Daoy (cell line): ENCODE results near the gene GARNL3. TPM values are rescaled to one million over a fixed set of nuclear protein-coding genes. Genes with fewer than 3 reads are reported as not detected.
A peak's percentile ranks its signal among the peaks of the same experiment; 100 is the strongest.

Experiments
- DNase-seq: peaks from one replicate; pipeline ENCODE4 v3.0.0-alpha.2; 2015; ENCODE audit warnings: low read depth
- total RNA-seq: library from RNA; depleted of rRNA; stranded (reverse); fragments of >200 nt; shearing (Covaris generic); gene quantifications from 2 replicates; pipeline ENCODE4 v1.2.3, GENCODE V29; 2014

Gene GARNL3
- total RNA-seq, 1 experiment from 2014 or later, result 3.5 TPM

DNA sequence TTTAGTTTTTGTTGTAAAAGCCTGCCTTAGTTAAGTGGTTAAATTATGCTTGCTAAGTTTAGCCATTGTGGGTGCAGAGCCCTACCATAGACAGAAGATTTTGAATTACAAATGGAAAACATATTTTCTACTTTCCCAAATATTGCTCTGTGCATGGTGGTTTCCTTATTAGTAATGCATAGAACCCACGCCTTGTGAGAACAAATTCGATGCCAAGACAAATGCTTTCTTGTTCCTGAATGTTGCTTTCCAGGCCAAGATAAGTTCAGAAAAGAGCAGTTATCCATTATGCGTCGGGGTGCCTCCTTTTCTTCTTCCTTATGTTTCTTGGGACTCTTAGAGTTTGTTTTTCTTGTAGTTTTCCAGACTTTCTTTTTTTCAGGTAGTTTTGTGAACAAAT, 31.0 kb upstream of the GARNL3 start:
- no peak for DNase-seq

DNA sequence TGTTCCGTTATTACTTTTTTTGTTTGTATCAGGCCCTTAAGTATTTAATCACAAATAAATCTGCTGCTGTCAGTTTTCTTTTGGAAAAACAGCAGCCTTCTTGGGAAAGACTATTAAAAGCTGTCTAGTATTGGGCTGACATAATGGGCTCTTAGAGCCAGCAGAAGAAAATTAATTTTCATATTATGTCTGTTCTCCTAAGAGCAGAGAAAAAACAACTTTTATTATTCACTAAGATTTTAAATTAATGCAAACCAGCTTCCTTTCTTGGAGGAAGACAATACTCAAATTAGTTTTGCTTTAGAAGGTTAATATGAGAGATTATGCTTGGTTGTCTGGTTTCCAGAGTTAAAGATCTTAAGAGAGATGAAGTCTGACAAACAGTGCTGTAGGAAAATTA, 30.6 kb upstream of the GARNL3 start:
- no peak for DNase-seq

- no peak for DNase-seq
These were observed 26.8 kb upstream of the GARNL3 start for GRCh38 chr9:127237801-127238200.

GRCh38 chr9:127241354-127241753, 23.2 kb upstream of the GARNL3 start:
- DNase-seq, result no peak

DNA sequence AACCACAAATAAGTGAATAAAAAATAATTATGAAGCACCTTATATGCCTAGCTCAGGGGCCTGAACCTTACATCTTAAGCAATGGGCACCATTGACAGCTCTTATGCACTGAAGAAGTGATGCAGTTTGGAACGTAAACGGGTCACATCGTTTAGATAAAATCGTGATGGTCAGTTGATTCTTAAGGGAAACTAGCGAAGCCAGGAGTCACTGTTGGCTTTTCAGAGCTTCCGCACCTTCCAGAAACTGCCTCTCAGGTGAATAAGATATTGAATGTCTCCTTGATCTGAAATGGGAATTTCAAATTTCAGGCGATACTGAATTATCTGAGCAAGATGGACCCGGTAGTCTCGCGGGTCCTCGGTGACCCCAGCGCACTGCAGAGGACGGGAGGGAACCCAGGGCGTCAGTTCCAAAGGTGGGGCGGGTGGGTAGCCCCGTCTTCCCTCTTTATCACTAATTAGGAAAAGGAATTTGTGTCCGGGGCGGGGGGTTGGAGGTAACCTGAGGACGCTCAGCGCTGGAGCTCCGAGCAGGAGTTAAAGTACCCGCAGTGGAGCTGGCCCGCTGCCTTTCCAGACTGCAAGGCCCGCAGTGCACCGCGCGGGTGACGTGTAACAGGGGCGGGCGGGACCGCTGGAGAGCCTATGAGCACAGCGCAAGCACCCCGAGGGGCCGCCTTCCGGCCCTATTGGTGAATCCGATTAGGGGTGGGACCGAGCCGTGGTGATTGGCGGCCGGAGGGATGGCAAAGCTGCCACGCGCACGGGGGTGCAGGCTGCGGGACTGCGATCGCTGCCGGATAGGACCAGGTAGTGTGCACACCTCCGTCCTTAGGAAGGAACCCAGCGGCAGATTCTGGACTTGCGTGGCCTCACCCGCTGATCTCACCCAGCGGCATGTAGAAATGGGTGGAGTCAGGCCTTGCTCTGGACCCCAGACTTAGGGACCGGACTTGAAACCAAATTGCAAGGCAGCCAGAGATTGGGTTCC, 19.7 kb upstream of the GARNL3 start:
- DNase-seq, result peak; percentile 99

DNA sequence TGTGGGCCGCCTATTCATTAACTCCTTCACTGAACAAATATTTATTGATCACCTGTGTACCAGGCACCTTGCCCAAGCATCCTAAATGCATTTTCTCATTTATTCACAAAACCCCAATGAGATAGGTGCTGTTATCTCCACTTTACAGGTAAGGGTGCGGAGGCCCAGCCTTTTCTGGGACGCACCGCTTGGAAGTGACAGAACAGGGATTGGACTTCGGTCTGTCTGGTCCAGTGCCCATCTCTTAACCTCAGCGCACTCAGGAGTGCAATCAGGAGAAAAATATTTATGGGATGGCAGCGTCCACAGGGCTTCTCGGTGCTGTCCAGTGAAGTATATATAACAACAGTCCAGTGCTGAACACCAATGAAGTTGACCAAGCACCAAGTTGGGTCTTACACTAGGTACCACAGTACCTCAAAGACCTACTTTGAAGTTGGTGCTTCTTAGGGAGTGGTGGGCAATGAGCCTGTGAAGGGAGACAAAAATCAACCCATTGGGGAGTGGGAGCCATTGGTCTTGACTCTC, 18.9 kb upstream of the GARNL3 start:
- no peak for DNase-seq

DNA sequence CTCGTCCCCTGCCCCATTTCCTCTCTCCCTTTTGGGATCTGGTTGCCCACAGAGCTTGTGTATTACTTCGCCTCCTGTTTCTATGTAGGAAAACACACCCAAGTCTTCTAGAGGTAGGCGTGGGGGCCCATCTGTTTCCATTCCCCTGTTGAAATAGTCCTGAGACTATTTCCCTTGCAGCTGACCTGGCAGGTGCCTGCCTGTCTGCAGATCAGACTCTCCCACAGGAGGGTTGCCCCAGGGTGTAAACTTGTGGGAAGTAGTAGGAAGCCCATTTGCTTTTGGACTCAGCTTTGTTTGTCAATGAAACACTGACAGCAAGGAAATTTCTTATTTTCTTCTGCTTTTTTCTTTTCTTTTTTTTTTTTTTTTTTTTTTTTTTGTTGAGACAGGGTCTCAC, 16.3 kb upstream of the GARNL3 start:
- no peak for DNase-seq

DNA sequence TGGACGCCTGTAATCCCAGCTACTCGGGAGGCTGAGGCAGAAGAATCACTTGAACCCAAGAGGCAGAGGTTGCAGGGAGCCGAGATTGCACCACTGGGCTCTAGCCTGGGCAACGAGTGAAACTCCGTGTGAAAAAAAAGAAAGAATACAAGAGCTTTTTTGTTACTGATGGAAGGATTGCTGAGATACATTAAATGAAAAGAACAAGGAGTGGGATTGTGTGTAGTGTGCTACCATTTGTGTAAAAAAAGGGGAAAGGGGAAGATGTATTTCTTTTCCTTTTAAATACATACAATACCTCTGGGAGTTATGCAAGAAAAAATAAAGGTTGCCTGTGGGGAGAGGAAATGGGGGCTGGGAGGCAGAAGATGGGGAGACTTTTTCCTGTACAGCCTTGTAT, 14.7 kb upstream of the GARNL3 start:
- no peak for DNase-seq

DNA sequence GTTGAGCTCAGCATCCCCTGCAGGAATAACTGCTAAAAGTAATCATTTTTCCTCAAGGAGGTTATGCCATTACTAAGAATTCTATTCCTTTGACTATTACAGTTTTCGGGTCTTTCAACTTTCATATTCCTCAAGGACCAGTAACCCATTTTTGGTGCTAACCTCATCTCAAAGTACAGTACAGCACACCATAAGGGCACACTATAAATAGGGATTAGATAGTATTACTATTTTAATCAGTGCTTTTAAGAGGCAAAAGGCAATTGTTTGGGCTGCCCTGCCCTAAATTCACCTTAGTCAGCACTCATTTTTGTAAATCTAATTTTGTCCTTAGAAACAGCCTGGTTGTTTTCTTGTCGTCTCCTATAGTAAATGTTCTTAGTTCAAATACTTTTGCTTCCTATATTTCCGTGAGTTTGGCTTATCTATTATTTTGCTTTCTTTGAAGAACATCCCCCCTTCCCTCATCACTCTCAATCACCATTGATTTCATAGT, 13.6 kb upstream of the GARNL3 start:
- no peak for DNase-seq

DNA sequence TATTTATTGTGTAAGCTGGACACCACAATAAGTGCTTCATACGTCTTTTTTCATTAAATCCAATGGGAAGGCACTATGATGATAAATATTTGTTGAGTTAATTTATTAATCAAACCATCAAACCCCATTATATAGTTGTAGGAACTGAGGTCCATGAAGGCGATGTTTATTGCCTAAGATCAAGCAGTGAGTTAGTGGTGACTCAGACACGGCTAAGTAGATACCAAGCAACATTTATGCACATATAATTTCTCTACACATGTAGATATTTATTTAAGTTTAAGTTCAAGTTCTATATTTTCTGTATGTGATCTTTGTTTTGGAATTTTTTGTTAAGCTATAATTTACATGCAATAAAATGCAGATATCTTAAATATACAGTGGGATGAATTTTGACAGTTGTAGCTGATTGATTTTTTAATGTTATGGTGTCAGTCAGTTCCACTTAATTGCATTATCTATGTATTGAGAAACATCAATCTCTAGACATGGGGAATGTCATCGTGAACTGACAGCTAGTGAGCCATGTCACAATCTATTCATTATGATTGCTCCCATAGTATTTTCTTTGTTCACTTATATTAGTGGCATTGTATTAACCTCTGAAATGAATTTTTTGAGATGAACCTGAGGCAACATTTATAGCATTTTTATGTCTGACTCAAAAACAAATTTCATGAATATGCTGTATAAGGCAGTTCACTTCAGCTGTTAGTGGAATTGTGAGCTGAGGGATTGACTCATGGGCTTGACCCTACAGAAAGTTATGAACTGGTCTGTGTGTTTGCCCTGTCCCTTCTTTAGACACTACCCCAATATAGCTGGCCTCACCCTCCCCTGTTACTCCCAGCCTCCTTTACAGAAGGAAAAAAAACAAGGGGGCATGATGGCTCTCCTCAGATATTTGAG, 11.9 kb upstream of the GARNL3 start:
- no peak for DNase-seq

DNA sequence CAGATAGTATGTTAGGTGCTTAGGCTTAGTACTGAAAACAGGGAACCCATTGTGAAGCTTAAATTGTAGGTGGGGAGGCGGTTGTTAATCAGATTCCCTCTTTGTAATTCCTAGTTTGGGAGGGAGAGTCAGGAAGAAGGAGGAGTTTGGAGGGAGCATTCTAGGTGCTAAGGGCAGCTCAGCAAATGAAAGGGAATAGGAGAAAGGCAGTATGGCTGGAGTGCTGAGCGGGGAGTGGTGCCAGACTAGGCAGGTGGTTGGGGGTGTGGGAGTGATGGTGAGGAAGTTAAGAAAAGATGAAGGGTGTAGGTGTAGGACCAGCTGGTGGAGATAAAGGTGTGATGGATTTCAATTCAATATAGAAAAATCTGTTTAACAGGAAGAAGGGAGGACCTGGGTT, 11.1 kb upstream of the GARNL3 start:
- DNase-seq, result no peak

DNA sequence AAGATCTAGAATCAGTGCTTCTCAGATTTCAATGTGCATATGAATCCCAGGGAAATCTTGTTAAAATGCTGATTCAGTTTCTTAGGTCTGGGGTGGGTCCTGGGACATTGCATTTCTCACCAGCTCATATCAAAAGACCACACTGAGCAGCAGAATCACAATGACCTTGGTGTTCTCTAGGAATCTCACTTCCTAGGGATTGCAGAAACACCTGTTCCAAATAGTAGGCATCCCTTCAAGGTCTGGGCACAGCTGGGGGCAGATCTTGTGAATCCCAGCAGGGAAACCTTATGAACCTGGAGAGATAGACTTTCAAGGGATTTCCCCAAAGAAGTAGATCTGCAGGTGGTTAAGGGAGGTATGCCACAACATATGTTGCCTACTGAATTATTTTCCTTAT, 8.9 kb upstream of the GARNL3 start:
- DNase-seq, result no peak

- no peak for DNase-seq
These were observed 8.2 kb upstream of the GARNL3 start for GRCh38 chr9:127256324-127256723.

GRCh38 chr9:127258606-127259471, 5.7 kb upstream of the GARNL3 start:
- no peak for DNase-seq

DNA sequence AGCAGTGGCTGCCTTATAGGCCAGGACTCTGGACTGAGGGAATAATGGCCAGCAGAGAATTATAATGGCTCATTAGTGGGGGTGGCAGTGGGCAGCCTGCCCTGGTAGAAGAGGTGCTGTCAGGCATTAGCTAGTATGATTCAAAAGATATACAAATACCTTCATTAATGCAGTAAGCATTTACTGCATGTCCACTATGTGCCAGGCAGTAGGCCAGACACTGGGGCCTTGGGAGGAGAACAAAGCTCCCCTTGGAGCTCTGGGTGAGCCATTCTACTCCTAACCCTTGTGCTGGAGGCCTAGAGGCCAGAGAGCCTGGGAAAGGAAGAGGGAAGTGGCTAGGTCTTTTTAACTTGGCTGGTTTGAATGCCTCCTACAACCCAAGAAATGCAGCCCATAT, 2.0 kb upstream of the GARNL3 start:
- no peak for DNase-seq

GRCh38 chr9:127263237-127263636, 1.3 kb upstream of the GARNL3 start:
- DNase-seq, result no peak

GRCh38 chr9:127263664-127264063, 910 bp upstream of the GARNL3 start:
- DNase-seq, result no peak

DNA sequence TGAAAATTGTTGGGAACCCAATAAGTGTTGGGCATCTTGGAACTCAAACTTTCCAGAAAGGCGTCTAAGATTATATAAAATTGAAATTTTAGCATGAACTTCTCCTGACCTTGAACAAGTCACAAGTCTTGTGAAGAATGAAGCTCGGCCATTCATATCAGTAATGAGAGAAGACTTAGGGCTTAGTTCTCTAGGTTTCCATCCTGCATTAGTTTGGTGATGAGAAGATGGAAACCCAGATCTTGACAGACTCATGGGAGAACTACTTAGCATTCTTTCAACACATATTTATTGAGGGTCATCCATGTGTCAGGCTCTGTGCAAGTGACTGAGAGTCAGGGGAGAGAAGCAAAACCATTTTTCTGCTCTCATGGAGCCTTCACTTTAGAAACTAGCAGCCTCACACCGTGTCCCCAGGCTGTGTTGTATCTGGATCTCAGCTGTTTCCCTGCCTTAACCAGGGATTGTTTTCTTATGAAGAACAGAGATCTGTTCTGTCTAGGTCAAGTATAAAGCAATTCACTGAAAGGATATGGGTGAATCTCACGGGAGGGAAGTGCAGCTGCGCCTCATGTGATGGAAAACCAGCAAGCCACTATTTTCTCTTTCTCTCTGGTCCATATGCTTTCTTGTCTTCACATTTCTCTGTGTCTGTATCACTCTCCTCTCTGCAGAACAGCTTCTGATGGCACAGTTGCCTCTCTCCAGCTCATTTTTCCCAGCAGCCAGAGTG, 3.4 kb downstream of the GARNL3 start:
- DNase-seq, result no peak

DNA sequence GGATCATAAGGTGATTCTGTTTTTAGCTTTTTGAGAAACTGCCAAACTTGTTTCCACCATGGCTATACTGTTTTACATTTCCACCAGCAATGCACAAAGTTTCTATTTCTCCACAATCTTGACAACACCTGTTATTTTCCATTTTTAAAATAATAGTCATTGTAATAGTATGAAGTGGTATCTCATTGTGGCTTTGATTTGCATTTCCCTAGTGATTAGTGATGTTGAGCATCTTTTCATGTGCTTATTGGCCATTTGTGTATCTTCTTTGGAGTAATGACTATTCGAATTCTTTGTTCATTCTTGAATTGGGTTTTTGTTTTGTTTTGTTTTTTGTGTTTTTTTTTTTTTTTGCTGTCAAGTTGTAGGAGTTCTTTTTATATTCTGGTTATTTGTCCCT, 4.9 kb downstream of the GARNL3 start:
- DNase-seq, result no peak

- DNase-seq, result no peak
These were observed 8.8 kb downstream of the GARNL3 start for GRCh38 chr9:127273326-127273725.

- no peak for DNase-seq
These were observed 12.5 kb downstream of the GARNL3 start for GRCh38 chr9:127277099-127277498.
